ENCODE data around the gene HACD4. TPM values are rescaled to one million over a fixed set of nuclear protein-coding genes. Genes with fewer than 3 reads are reported as not detected.

Gene HACD4
- total RNA-seq, 3 donors from 2014 or later: 3.3 to 5.1 (median 4.0) TPM

DNA sequence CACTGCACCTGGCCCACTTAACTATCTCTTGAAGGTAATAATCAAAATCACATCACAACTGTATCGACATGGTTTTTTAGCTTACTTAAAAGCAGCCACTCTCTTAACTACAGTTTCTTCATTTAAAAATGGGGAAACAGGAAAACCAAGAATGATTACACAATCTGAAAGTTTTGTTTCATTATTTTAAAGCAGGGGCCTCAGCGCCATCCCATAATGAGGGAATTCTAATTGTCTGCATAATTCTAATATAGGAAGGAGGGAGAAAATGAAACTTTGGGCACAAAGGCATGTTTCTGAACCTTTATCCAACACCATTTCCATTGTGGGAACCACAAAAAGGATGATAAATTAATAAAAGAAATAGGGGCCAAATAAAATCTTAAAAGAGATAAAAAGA, 7.6 kb downstream of the HACD4 start:
- Histone ChIP-seq H3K36me3 (no peaks in the 10 kb centered on the region), H3K27me3 (no peaks in the 10 kb centered on the region), H3K9me3 (no peaks in the 10 kb centered on the region), H3K4me3 (no peak overlapping the region), H3K4me1 (no peaks in the 10 kb centered on the region), H3K27ac (no peak overlapping the region)
- intact Hi-C loops (cut with DNase I; ENCODE audit: low total_unique reads): loop anchor here (10.0 kb wide), 1 partner anchor 1259 kb away; no protein-coding TSS in a partner anchor
- no peak for DNase-seq (ENCODE audit: low spot score in 2 of 2)
- no peak for TF ChIP-seq POLR2A (IDR thresholded peaks at IDR 0.05)
- TF ChIP-seq, protein P1, sequence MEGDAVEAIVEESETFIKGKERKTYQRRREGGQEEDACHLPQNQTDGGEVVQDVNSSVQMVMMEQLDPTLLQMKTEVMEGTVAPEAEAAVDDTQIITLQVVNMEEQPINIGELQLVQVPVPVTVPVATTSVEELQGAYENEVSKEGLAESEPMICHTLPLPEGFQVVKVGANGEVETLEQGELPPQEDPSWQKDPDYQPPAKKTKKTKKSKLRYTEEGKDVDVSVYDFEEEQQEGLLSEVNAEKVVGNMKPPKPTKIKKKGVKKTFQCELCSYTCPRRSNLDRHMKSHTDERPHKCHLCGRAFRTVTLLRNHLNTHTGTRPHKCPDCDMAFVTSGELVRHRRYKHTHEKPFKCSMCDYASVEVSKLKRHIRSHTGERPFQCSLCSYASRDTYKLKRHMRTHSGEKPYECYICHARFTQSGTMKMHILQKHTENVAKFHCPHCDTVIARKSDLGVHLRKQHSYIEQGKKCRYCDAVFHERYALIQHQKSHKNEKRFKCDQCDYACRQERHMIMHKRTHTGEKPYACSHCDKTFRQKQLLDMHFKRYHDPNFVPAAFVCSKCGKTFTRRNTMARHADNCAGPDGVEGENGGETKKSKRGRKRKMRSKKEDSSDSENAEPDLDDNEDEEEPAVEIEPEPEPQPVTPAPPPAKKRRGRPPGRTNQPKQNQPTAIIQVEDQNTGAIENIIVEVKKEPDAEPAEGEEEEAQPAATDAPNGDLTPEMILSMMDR (IDR thresholded peaks at IDR 0.05): no peak
- TF ChIP-seq POLR2AphosphoS5 (IDR thresholded peaks at IDR 0.05): no peak

DNA sequence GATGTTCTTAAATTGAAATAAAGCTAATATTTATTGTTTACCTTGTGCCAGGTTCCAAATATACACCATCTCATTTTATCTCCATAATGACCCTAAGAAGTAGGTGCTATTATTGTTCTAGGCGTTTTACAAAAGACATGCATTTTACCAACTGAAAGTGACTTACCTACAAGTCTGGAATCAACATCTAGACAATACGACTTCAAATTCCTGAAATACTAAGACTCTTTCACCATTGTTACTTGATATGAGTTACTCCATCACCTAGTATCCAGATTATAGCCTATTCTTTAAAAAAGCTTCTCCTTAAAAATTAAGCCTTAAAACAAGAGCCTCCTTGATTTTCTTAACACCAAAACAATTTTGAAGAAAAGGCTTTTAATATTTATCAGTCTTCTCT, 13.3 kb downstream of the HACD4 start:
- Histone ChIP-seq H3K4me3 (no peak overlapping the region), H3K27ac (no peak overlapping the region), H3K36me3 (no peaks in the 10 kb centered on the region), H3K4me1 (peaks cover 0 to 4% of the 10 kb centered on the region in 2 donors), H3K27me3 (no peaks in the 10 kb centered on the region), H3K9me3 (no peaks in the 10 kb centered on the region)
- TF ChIP-seq POLR2AphosphoS5 (IDR thresholded peaks at IDR 0.05) (no peak), POLR2A (IDR thresholded peaks at IDR 0.05) (no peak)
- TF ChIP-seq, protein P1 (IDR thresholded peaks at IDR 0.05): no peak
- no peak for DNase-seq (ENCODE audit: low spot score in 2 of 2)
- intact Hi-C loops (cut with DNase I; ENCODE audit: low total_unique reads): no loop called here

DNA sequence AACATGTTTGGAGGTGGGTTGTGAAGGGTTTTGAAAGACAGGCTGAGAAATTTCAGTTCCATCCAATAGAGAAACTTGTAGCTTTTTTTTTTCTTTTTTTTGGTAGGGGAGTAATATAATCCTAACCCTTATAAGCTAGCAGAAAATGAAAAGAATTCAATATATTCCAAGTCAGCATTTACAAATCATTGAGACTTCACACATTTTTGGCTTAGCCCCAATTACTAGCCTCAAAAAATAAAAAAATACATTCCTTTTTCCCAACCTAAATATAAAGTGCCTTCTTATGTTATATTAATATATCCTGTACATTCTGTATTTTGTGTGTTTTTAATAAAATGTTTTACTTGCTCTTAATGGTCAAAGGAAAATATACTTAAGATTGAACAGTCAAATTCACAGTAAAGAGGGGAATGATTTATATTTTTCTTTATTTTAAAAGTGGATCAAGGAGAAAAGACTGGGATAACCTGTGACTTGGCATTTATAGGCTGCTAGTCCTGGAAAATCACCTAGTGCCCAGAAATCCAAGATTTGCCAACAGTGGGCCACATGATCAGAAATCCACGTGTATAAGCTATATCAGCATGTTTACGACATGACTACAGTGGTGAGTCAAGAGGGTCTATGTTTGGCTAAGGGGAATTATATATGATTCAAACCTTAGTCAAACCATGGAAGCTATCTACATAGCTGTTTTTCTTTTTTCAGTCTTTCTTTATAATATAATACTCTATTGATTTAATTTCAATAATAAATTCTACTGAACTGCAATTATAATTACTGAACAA, 14.5 kb downstream of the HACD4 start:
- no peak for DNase-seq (ENCODE audit: low spot score in 2 of 2)
- no peaks in the 10 kb centered on the region for H3K27me3 ChIP-seq
- no peak overlapping the region for H3K27ac ChIP-seq
- no peaks in the 10 kb centered on the region for H3K9me3 ChIP-seq
- H3K4me1 ChIP-seq: peaks cover 0 to 4% of the 10 kb centered on the region in 2 donors
- no peaks in the 10 kb centered on the region for H3K36me3 ChIP-seq
- intact Hi-C loops (cut with DNase I; ENCODE audit: low total_unique reads): no loop called here
- TF ChIP-seq, protein P1 (IDR thresholded peaks at IDR 0.05): no peak
- no peak for TF ChIP-seq POLR2AphosphoS5 (IDR thresholded peaks at IDR 0.05)
- TF ChIP-seq POLR2A (IDR thresholded peaks at IDR 0.05): no peak
- H3K4me3 ChIP-seq: no peak overlapping the region

DNA sequence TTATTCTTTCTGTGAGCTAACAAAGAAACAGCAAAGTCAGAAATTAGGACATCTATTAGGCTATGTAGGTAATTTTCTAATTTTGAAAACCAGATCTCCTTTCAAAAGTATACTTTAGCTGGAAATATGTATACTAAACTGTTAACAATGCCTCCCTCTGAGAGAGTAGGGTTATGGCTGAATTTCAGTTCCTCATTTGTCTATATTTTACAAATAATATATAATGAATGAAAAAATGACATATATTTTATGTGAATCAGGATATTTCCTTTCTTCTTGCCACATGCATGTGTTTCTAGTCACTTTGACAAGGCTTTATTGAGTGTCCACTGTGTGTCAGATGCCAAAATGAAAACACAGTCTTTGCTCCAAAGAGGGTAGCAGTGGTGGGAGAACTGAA, 15.4 kb downstream of the HACD4 start:
- intact Hi-C loops (cut with DNase I; ENCODE audit: low total_unique reads): no loop called here

More for the DNA sequence above, 15.4 kb downstream of the HACD4 start:
- Histone ChIP-seq H3K4me3 (no peak overlapping the region), H3K9me3 (no peaks in the 10 kb centered on the region), H3K27me3 (no peaks in the 10 kb centered on the region), H3K4me1 (peaks cover 0 to 4% of the 10 kb centered on the region in 2 donors), H3K36me3 (no peaks in the 10 kb centered on the region), H3K27ac (no peak overlapping the region)
- TF ChIP-seq, protein P1 (IDR thresholded peaks at IDR 0.05): no peak
- no peak for TF ChIP-seq POLR2A (IDR thresholded peaks at IDR 0.05)
- TF ChIP-seq POLR2AphosphoS5 (IDR thresholded peaks at IDR 0.05): no peak
- DNase-seq (ENCODE audit: low spot score in 2 of 2): no peak
